HL-60 (cell line): Measurements from ENCODE around the gene ITPA.

Experiments
- GABPA ChIP-seq: IDR thresholded peaks from 2 replicates; pipeline ENCODE4 v1.6.1; 2012; ENCODE audit warnings: low read depth
- SPI1 ChIP-seq: IDR thresholded peaks from 2 replicates; pipeline ENCODE4 v1.6.1; 2012; ENCODE audit warnings: low read depth, mild to moderate bottlenecking, borderline replicate concordance

- TF ChIP-seq GABPA (no peak), SPI1 (no peak)
These were observed 36.4 kb downstream of the ITPA start for GRCh38 chr20:3245711-3246110.
